22Rv1 (cell line): ENCODE measurements around the gene TICAM1.

Source experiments
- ZFX ChIP-seq: fragments of 450-650 bp; IDR thresholded peaks from 2 replicates; pipeline ENCODE4 v1.6.1; 2017; ENCODE audit warnings: antibody characterized with exemption, borderline replicate concordance
- TF ChIP-seq, protein P1 (sequence below): fragments of 450-650 bp; IDR thresholded peaks from 2 replicates; pipeline ENCODE4 v1.5.1; 2017; ENCODE audit warnings: mild to moderate bottlenecking

DNA sequence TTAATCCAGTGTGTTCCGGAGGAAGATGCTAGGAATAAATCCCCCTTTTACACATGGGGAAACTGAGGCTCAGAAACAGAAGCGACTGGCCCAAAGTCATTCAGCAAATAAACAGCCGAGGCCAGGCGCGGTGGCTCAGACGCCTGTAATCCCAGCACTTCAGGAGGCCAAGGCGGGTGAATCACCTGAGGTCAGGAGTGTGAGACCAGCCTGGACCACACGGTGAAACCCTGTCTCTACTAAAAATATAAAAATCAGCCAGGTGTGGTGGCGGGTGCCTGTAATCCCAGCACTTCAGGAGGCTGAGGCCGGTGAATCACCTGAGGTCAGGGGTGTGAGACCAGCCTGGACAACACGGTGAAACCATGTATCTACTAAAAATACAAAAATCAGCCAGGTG, 47.5 kb upstream of the TICAM1 start:
- TF ChIP-seq, protein P1, sequence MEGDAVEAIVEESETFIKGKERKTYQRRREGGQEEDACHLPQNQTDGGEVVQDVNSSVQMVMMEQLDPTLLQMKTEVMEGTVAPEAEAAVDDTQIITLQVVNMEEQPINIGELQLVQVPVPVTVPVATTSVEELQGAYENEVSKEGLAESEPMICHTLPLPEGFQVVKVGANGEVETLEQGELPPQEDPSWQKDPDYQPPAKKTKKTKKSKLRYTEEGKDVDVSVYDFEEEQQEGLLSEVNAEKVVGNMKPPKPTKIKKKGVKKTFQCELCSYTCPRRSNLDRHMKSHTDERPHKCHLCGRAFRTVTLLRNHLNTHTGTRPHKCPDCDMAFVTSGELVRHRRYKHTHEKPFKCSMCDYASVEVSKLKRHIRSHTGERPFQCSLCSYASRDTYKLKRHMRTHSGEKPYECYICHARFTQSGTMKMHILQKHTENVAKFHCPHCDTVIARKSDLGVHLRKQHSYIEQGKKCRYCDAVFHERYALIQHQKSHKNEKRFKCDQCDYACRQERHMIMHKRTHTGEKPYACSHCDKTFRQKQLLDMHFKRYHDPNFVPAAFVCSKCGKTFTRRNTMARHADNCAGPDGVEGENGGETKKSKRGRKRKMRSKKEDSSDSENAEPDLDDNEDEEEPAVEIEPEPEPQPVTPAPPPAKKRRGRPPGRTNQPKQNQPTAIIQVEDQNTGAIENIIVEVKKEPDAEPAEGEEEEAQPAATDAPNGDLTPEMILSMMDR: no peak
- no peak for TF ChIP-seq ZFX
